ENCODE results near the gene PRC1. TPM values are rescaled to one million over a fixed set of nuclear protein-coding genes. Genes with fewer than 3 reads are reported as not detected.

PRC1 gene
- total RNA-seq, 1 donor from 2014 or later, result 19.5 TPM

DNA sequence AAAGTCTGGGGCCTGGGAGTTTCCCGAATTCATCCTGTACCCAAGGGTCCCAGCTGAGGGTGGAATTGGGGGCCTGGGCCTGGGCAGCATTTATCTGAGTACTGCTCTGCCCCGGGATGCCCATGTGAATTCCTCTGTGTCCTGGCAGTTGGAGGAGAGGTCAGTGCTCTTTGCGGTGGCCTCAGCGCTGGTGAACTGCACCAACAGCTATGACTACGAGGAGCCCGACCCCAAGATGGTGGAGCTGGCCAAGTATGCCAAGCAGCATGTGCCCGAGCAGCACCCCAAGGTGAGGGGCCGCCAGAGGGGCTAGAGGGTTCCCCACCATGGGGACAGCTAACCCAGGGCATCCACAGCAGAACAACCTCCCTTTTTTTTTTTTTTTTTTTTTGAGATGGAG lies 45.8 kb downstream of the PRC1 start:
- TF ChIP-seq, protein P1, sequence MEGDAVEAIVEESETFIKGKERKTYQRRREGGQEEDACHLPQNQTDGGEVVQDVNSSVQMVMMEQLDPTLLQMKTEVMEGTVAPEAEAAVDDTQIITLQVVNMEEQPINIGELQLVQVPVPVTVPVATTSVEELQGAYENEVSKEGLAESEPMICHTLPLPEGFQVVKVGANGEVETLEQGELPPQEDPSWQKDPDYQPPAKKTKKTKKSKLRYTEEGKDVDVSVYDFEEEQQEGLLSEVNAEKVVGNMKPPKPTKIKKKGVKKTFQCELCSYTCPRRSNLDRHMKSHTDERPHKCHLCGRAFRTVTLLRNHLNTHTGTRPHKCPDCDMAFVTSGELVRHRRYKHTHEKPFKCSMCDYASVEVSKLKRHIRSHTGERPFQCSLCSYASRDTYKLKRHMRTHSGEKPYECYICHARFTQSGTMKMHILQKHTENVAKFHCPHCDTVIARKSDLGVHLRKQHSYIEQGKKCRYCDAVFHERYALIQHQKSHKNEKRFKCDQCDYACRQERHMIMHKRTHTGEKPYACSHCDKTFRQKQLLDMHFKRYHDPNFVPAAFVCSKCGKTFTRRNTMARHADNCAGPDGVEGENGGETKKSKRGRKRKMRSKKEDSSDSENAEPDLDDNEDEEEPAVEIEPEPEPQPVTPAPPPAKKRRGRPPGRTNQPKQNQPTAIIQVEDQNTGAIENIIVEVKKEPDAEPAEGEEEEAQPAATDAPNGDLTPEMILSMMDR (IDR thresholded peaks at IDR 0.05; ENCODE audit: unreplicated experiment), result no peak
- Mint-ChIP-seq H3K4me3 (ENCODE audit: unreplicated experiment) (no peak overlapping the region), H3K27ac (ENCODE audit: unreplicated experiment) (no peak overlapping the region), H3K4me1 (ENCODE audit: unreplicated experiment) (no peaks in the 10 kb centered on the region), H3K9me3 (ENCODE audit: unreplicated experiment) (no peaks in the 10 kb centered on the region), H3K27me3 (ENCODE audit: unreplicated experiment) (peaks cover under 1% of the 10 kb centered on the region), H3K36me3 (ENCODE audit: low read depth, unreplicated experiment) (peaks cover 40% of the 10 kb centered on the region)
- DNase-seq (ENCODE audit: low spot score), result no peak

DNA sequence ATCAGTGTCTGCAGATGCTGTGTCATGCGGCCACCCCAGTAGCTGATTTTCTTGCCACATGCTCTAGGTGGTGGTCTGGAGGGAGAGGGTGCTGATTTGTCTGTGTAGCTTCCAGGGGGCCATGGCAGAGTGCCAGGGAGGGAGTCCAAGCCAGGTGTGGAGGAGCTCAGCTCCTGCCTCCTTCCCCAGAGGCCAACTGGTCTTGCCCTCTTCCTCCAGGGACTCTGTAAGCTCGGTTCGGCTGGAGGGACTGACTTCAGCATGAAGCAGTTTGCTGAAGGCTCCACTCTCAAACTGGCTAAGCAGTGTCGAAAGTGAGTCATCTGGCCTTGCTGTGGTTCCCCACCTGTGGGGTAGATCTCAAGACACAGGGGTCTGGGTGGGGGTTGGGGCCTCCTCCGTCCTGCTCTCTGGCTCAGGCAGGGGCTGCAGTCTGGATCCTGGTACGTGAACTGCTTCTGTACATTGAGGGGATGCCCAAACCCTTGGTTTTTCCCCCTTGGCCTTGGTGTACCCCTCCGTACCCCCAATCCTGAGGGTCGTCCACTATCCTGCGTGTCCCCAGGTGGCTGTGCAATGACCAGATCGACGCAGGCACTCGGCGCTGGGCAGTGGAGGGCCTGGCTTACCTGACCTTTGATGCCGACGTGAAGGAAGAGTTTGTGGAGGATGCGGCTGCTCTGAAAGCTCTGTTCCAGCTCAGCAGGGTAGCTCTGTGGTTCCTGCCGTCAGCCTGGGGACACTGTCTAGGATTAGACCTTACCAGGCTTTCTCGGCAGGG lies 46.6 kb downstream of the PRC1 start:
- no peak for DNase-seq (ENCODE audit: low spot score)
- H3K9me3 Mint-ChIP-seq (ENCODE audit: unreplicated experiment), result no peaks in the 10 kb centered on the region
- H3K27me3 Mint-ChIP-seq (ENCODE audit: unreplicated experiment), result no peaks in the 10 kb centered on the region
- H3K4me1 Mint-ChIP-seq (ENCODE audit: unreplicated experiment), result no peaks in the 10 kb centered on the region
- H3K36me3 Mint-ChIP-seq (ENCODE audit: low read depth, unreplicated experiment), result peaks cover 37% of the 10 kb centered on the region
- H3K27ac Mint-ChIP-seq (ENCODE audit: unreplicated experiment), result no peak overlapping the region
- H3K4me3 Mint-ChIP-seq (ENCODE audit: unreplicated experiment), result no peak overlapping the region
- TF ChIP-seq, protein P1 (IDR thresholded peaks at IDR 0.05; ENCODE audit: unreplicated experiment), result no peak

DNA sequence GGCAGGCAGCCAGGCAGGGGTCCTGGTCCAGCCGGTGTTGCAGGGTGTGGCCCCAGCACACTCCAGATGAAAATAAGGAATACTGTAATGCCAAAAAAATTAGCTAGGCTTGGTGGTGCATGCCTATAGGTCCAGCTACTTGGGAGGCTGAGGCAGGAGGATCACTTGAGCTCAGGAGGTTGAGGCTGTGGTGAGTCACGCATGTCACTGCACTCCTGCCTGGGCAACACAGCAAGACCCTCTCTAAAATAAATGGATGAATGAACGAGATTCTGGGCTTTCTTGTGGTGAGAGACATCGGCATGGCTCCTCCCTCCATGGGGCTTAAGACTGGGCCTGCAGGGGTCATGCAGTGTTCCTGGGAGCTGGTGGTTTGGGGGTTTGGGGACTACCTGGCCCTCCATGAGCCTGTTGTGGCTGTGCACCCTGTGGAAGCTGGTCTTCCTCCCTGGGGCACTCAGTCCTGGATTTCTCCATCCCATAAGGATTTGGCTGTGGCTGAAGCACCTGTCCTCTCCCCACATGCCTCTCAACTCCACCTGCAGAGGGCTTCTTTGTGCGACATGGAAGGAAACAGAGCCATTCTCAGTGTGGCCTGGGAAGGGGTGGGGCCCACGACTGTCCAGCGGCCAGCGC lies 47.3 kb downstream of the PRC1 start:
- H3K4me3 Mint-ChIP-seq (ENCODE audit: unreplicated experiment), result no peak overlapping the region
- H3K36me3 Mint-ChIP-seq (ENCODE audit: low read depth, unreplicated experiment), result peaks cover 31% of the 10 kb centered on the region
- no peaks in the 10 kb centered on the region for H3K9me3 Mint-ChIP-seq (ENCODE audit: unreplicated experiment)
- H3K27ac Mint-ChIP-seq (ENCODE audit: unreplicated experiment), result no peak overlapping the region
- H3K27me3 Mint-ChIP-seq (ENCODE audit: unreplicated experiment), result no peaks in the 10 kb centered on the region
- TF ChIP-seq, protein P1 (IDR thresholded peaks at IDR 0.05; ENCODE audit: unreplicated experiment), result no peak
- no peak for DNase-seq (ENCODE audit: low spot score)
- H3K4me1 Mint-ChIP-seq (ENCODE audit: unreplicated experiment), result no peaks in the 10 kb centered on the region

DNA sequence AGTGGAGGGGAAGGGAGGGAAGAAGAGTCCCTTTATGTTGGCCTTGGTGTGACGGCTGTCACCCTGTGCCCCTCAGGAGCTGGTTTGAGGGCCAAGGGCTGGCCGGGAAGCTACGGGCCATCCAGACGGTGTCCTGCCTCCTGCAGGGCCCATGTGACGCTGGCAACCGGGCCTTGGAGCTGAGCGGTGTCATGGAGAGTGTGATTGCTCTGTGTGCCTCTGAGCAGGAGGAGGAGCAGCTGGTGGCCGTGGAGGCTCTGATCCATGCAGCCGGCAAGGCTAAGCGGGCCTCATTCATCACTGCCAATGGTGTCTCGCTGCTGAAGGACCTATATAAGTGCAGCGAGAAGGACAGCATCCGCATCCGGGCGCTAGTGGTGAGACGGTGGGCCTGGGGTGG lies 47.8 kb downstream of the PRC1 start:
- Mint-ChIP-seq H3K4me1 (ENCODE audit: unreplicated experiment) (no peaks in the 10 kb centered on the region), H3K36me3 (ENCODE audit: low read depth, unreplicated experiment) (peaks cover 28% of the 10 kb centered on the region), H3K27me3 (ENCODE audit: unreplicated experiment) (no peaks in the 10 kb centered on the region), H3K4me3 (ENCODE audit: unreplicated experiment) (no peak overlapping the region), H3K9me3 (ENCODE audit: unreplicated experiment) (no peaks in the 10 kb centered on the region), H3K27ac (ENCODE audit: unreplicated experiment) (no peak overlapping the region)
- TF ChIP-seq, protein P1 (IDR thresholded peaks at IDR 0.05; ENCODE audit: unreplicated experiment), result no peak
- DNase-seq (ENCODE audit: low spot score), result no peak

DNA sequence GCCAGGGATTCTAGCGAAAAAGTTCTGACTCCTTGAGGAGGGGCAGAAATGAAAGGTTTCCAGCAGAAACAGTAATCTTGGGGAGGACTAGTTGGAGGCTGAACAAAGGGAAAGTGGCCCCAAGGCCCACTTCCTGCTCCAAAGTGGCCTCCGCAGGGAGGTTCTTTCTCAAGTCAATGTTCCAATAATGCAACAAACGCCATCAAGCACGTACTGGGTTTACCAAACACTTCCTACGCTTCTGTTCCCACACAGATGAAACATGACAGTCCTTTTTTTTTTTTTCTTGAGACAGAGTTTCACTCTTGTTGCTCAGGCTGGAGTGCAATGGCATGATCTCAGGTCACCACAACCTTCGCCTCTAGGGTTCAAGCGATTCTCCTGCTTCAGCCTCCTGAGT lies 49.2 kb downstream of the PRC1 start:
- Mint-ChIP-seq H3K4me3 (ENCODE audit: unreplicated experiment) (no peak overlapping the region), H3K4me1 (ENCODE audit: unreplicated experiment) (no peaks in the 10 kb centered on the region), H3K9me3 (ENCODE audit: unreplicated experiment) (no peaks in the 10 kb centered on the region), H3K27ac (ENCODE audit: unreplicated experiment) (no peak overlapping the region), H3K36me3 (ENCODE audit: low read depth, unreplicated experiment) (peaks cover 36% of the 10 kb centered on the region), H3K27me3 (ENCODE audit: unreplicated experiment) (no peaks in the 10 kb centered on the region)
- TF ChIP-seq, protein P1 (IDR thresholded peaks at IDR 0.05; ENCODE audit: unreplicated experiment), result no peak
- no peak for DNase-seq (ENCODE audit: low spot score)
